Measurements from ENCODE around the gene RNF41. TPM values are rescaled to one million over a fixed set of nuclear protein-coding genes. Genes with fewer than 3 reads are reported as not detected.

Gene RNF41
- total RNA-seq, 3 donors from 2014 or later (not counting 1 experiment from before 2014, with no cell fraction given): 32.3 to 44.5 (median 38.6) TPM

- peaks cover 24% of the 10 kb centered on the region for H3K4me1 ChIP-seq (ENCODE audit: control insufficient read depth, insufficient read depth, low read length)
- no peaks in the 10 kb centered on the region for H3K9me3 Mint-ChIP-seq
- no peak overlapping the region for H3K27ac ChIP-seq (ENCODE audit: low read length)
- H3K9me3 ChIP-seq (ENCODE audit: control insufficient read depth, insufficient read depth, low read length): no peaks in the 10 kb centered on the region
- 94% methylated on average over 2 of the region's 4 CpGs for WGBS (ENCODE audit: insufficient coverage)
- H3K27me3 Mint-ChIP-seq (ENCODE audit: low read depth in 2 of 2): no peaks in the 10 kb centered on the region
- H3K4me3 Mint-ChIP-seq: peak overlapping the region; percentile 83
- no peak for DNase-seq
- no peak for TF ChIP-seq CTCF (IDR thresholded peaks at IDR 0.05)
- peaks cover 10% of the 10 kb centered on the region for H3K36me3 Mint-ChIP-seq
- no peak for ATAC-seq
- intact Hi-C loops (cut with micrococcal nuclease): loop anchor here (5.0 to 10.0 kb wide), 2 partner anchors 34 to 208 kb away; partner anchors contain the start of genes NABP2, RNF41 and SPRYD4
- H3K4me1 Mint-ChIP-seq: peaks cover 8 to 26% of the 10 kb centered on the region in 2 donors
- no peaks in the 10 kb centered on the region for H3K27me3 ChIP-seq (ENCODE audit: control insufficient read depth, insufficient read depth, low read length)
- H3K27ac Mint-ChIP-seq: peak overlapping the region in 1 of 2 donors; percentile 47
- H3K4me3 ChIP-seq (ENCODE audit: low read length): no peak overlapping the region
- H3K36me3 ChIP-seq (ENCODE audit: control insufficient read depth, insufficient read depth, low read length): peaks cover 49% of the 10 kb centered on the region
Observed at GRCh38 chr12:56256326-56256960, 34.7 kb upstream of the RNF41 start.

- 94% methylated on average over 7 of the region's 7 CpGs for WGBS (ENCODE audit: insufficient coverage)
- no peak for DNase-seq
- peak overlapping the region in 1 of 2 donors; percentile 47 for H3K27ac Mint-ChIP-seq
- H3K4me1 ChIP-seq (ENCODE audit: control insufficient read depth, insufficient read depth, low read length): peaks cover 24% of the 10 kb centered on the region
- no peaks in the 10 kb centered on the region for H3K27me3 Mint-ChIP-seq (ENCODE audit: low read depth in 2 of 2)
- no peak for TF ChIP-seq CTCF (IDR thresholded peaks at IDR 0.05)
- no peaks in the 10 kb centered on the region for H3K9me3 Mint-ChIP-seq
- no peak for ATAC-seq
- H3K36me3 ChIP-seq (ENCODE audit: control insufficient read depth, insufficient read depth, low read length): peaks cover 52% of the 10 kb centered on the region
- H3K4me1 Mint-ChIP-seq: peaks cover 8 to 26% of the 10 kb centered on the region in 2 donors
- no peaks in the 10 kb centered on the region for H3K27me3 ChIP-seq (ENCODE audit: control insufficient read depth, insufficient read depth, low read length)
- H3K36me3 Mint-ChIP-seq: peaks cover 10% of the 10 kb centered on the region
- H3K9me3 ChIP-seq (ENCODE audit: control insufficient read depth, insufficient read depth, low read length): no peaks in the 10 kb centered on the region
- H3K4me3 Mint-ChIP-seq: no peak overlapping the region
- H3K4me3 ChIP-seq (ENCODE audit: low read length): no peak overlapping the region
- intact Hi-C loops (cut with micrococcal nuclease): loop anchor here (5.0 to 10.0 kb wide), 2 partner anchors 33 to 209 kb away; partner anchors contain the start of genes NABP2, RNF41 and SPRYD4
- no peak overlapping the region for H3K27ac ChIP-seq (ENCODE audit: low read length)
Observed at GRCh38 chr12:56255671-56256070, 33.9 kb upstream of the RNF41 start.

- ATAC-seq (no peak), DNase-seq (no peak)
- Histone ChIP-seq H3K4me3 (ENCODE audit: low read length) (no peak overlapping the region), H3K36me3 (ENCODE audit: control insufficient read depth, insufficient read depth, low read length) (peaks cover 71% of the 10 kb centered on the region), H3K4me1 (ENCODE audit: control insufficient read depth, insufficient read depth, low read length) (peaks cover 16% of the 10 kb centered on the region), H3K27ac (ENCODE audit: low read length) (no peak overlapping the region), H3K9me3 (ENCODE audit: control insufficient read depth, insufficient read depth, low read length) (no peaks in the 10 kb centered on the region), H3K27me3 (ENCODE audit: control insufficient read depth, insufficient read depth, low read length) (no peaks in the 10 kb centered on the region)
- intact Hi-C loops (cut with micrococcal nuclease): loop anchor here (10.0 kb wide), 1 partner anchor 212 kb away; the partner anchor contains the start of gene SPRYD4
- no peak for TF ChIP-seq CTCF (IDR thresholded peaks at IDR 0.05)
- Mint-ChIP-seq H3K4me1 (peaks cover 0 to 19% of the 10 kb centered on the region in 2 donors), H3K36me3 (peaks cover 10% of the 10 kb centered on the region), H3K9me3 (no peaks in the 10 kb centered on the region), H3K27me3 (ENCODE audit: low read depth in 2 of 2) (no peaks in the 10 kb centered on the region), H3K4me3 (no peak overlapping the region), H3K27ac (no peak overlapping the region)
- 96% methylated on average over 11 of the region's 11 CpGs for WGBS (ENCODE audit: insufficient coverage)
Observed at GRCh38 chr12:56253091-56253490, 31.4 kb upstream of the RNF41 start.
